HFFc6 (cell line): Measurements from ENCODE around the gene SNRPA. TPM values are rescaled to one million over a fixed set of nuclear protein-coding genes. Genes with fewer than 3 reads are reported as not detected.

ENCODE experiments used
- DNase-seq: peaks from one replicate; pipeline ENCODE4 v3.0.0-alpha.2; 2018
- H3K27ac Mint-ChIP-seq: 2 replicates; pipeline ENCODE4 v1.8.0; 2020; ENCODE audit warnings: mild to moderate bottlenecking, mixed read lengths
- H3K27me3 Mint-ChIP-seq: 2 replicates; pipeline ENCODE4 v1.8.0; 2021; ENCODE audit warnings: mild to moderate bottlenecking, moderate library complexity, mixed read lengths; ENCODE audit not compliant: insufficient read depth
- H3K36me3 Mint-ChIP-seq: 2 replicates; pipeline ENCODE4 v1.8.0; 2021; ENCODE audit warnings: low read depth, mixed read lengths
- H3K4me1 Mint-ChIP-seq: 2 replicates; pipeline ENCODE4 v1.8.0; 2020; ENCODE audit warnings: low read depth, mixed read lengths
- H3K4me3 Mint-ChIP-seq: 2 replicates; pipeline ENCODE4 v1.8.0; 2020; ENCODE audit warnings: mild to moderate bottlenecking, moderate library complexity, mixed read lengths
- H3K9me3 Mint-ChIP-seq: 2 replicates; pipeline ENCODE4 v1.8.0; 2020; ENCODE audit warnings: mild to moderate bottlenecking, mixed read lengths
- total RNA-seq, 6 experiments: library from RNA; stranded (reverse); fragmentation: NEBNext Ultra II Directional; extraction: Animal tissue kit (Norgen Biotek cat#: 25700); gene quantifications; 2 replicates in 1 of 6; 3 replicates in 5 of 6; pipeline ENCODE4 v1.2.3, GENCODE V29; 2021
- TF ChIP-seq, protein P1 (sequence below): fragments of 200-600 bp; sonication (generic); IDR thresholded peaks from 2 replicates; pipeline ENCODE4 v1.5.0; 2021; ENCODE audit warnings: antibody characterized with exemption, mild to moderate bottlenecking

SNRPA gene
- total RNA-seq, 6 experiments from 2014 or later = 87.8 to 120 (median 104) TPM

- no peak for DNase-seq
- H3K27ac Mint-ChIP-seq = no peak overlapping the region
- peaks cover 45% of the 10 kb centered on the region for H3K36me3 Mint-ChIP-seq
- no peak overlapping the region for H3K4me3 Mint-ChIP-seq
- H3K9me3 Mint-ChIP-seq = no peaks in the 10 kb centered on the region
- TF ChIP-seq, protein P1, sequence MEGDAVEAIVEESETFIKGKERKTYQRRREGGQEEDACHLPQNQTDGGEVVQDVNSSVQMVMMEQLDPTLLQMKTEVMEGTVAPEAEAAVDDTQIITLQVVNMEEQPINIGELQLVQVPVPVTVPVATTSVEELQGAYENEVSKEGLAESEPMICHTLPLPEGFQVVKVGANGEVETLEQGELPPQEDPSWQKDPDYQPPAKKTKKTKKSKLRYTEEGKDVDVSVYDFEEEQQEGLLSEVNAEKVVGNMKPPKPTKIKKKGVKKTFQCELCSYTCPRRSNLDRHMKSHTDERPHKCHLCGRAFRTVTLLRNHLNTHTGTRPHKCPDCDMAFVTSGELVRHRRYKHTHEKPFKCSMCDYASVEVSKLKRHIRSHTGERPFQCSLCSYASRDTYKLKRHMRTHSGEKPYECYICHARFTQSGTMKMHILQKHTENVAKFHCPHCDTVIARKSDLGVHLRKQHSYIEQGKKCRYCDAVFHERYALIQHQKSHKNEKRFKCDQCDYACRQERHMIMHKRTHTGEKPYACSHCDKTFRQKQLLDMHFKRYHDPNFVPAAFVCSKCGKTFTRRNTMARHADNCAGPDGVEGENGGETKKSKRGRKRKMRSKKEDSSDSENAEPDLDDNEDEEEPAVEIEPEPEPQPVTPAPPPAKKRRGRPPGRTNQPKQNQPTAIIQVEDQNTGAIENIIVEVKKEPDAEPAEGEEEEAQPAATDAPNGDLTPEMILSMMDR = no peak
- no peaks in the 10 kb centered on the region for H3K27me3 Mint-ChIP-seq
- peaks cover 7% of the 10 kb centered on the region for H3K4me1 Mint-ChIP-seq
Measured at GRCh38 chr19:40733149-40733548, 17.9 kb upstream of the SNRPA start.

DNA sequence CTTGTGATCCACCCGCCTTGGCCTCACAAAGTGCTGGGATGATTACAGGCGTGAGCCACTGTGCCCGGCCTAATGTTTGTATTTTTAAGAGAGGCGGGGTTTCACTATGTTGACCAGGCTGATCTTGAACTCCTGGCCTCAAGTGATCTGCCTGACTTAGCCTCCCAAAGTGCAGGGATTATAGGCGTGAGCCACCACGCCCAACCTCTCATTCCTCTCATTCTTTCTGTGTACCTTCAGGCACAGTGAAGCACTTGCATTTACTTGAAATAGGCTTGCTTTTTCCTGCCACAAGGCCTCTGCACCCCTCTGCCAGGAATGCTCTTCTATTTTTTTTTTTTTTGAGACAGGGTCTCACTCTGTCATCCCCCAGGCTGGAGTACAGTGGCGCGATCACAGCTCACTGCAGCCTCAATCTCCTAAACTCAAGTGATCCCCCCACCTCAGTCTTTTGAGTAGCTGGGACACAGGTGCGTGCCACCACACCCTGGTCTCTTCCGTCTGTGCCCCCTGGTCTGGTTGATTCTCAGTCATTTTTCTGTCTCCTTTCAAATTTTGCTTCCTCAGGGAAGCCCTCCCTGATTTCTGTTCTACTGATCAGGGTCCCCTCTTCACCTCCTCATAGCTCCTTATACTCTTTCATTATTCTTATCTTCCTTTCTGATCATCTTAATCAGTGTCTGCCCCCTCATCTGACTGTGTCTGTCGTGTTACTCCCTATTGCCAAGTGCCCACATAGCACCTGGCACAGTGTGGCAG is 15.8 kb upstream of the SNRPA start:
- Mint-ChIP-seq H3K4me1 (peaks cover 7% of the 10 kb centered on the region), H3K27me3 (peaks cover 4% of the 10 kb centered on the region), H3K9me3 (no peaks in the 10 kb centered on the region), H3K4me3 (no peak overlapping the region), H3K27ac (no peak overlapping the region), H3K36me3 (peaks cover 49% of the 10 kb centered on the region)
- no peak for DNase-seq
- TF ChIP-seq, protein P1 = no peak

DNA sequence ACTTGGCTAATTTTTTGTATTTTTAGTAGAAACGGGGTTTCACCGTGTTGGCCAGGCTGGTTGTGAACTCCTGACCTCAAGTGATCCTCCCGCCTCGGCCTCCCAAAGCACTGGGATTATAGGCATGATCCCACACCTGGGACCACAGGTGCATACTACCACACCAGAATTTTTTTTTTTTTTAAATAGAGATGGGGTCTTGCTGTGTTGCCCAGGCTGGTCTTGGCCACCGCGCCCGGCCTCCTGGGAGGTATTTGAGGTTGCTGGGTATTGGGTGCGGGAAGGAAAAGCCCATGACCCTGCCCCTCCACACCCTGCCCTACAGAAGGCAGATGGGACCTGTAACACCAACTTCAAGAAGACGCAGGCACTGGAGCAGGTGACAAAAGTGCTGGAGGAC is 14.3 kb upstream of the SNRPA start:
- Mint-ChIP-seq H3K36me3 (peaks cover 38% of the 10 kb centered on the region), H3K9me3 (no peaks in the 10 kb centered on the region), H3K27ac (no peak overlapping the region), H3K4me3 (no peak overlapping the region), H3K27me3 (peaks cover 6% of the 10 kb centered on the region), H3K4me1 (peaks cover 14% of the 10 kb centered on the region)
- TF ChIP-seq, protein P1 = no peak
- no peak for DNase-seq

DNA sequence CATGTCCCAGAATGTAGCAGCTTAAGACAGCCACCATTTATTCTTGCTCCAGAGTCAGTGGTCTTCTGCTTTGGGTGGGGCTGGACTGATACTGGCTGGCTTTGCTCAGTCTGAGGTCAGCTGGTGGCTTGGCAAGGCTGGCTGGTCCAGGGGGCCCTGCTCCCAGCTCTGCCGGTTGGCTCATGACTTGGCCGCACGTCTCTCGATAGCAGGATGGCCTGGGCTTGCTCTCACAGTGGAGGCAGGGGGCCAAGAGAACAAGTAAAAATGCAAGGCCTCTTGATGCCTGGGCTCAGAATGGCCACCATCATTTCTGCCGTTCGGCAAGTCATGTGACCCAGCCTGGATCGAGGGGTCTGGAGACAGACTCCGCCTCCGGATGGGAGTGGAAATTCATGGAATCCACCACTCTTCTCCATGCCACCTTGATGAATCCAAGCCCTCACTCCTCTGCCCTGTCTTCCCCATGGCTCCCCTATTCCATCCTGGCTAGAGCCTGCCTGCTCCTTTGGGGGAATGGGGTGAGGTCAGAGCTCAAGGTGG is 13.8 kb upstream of the SNRPA start:
- Mint-ChIP-seq H3K36me3 (peaks cover 38% of the 10 kb centered on the region), H3K27me3 (peaks cover 6% of the 10 kb centered on the region), H3K4me1 (peaks cover 14% of the 10 kb centered on the region), H3K27ac (no peak overlapping the region), H3K9me3 (no peaks in the 10 kb centered on the region), H3K4me3 (no peak overlapping the region)
- no peak for DNase-seq
- TF ChIP-seq, protein P1 = no peak

- Mint-ChIP-seq H3K27ac (no peak overlapping the region), H3K27me3 (peaks cover 6% of the 10 kb centered on the region), H3K4me3 (no peak overlapping the region), H3K4me1 (peaks cover 14% of the 10 kb centered on the region), H3K9me3 (no peaks in the 10 kb centered on the region), H3K36me3 (peaks cover 22% of the 10 kb centered on the region)
- TF ChIP-seq, protein P1 = no peak
- DNase-seq = no peak
Measured at GRCh38 chr19:40739030-40739839, 11.8 kb upstream of the SNRPA start.
